ENCODE measurements around the gene MISP. TPM values are rescaled to one million over a fixed set of nuclear protein-coding genes. Genes with fewer than 3 reads are reported as not detected.
A peak's percentile ranks its signal among the peaks of the same experiment; 100 is the strongest.

Gene MISP
- total and polyA plus RNA-seq, 9 of the 15 experiments (the other 6 are each of a cell fraction or from before 2014, with no cell fraction given), result 0.04 to 0.29 (median 0.05) TPM; not detected in 5

DNA sequence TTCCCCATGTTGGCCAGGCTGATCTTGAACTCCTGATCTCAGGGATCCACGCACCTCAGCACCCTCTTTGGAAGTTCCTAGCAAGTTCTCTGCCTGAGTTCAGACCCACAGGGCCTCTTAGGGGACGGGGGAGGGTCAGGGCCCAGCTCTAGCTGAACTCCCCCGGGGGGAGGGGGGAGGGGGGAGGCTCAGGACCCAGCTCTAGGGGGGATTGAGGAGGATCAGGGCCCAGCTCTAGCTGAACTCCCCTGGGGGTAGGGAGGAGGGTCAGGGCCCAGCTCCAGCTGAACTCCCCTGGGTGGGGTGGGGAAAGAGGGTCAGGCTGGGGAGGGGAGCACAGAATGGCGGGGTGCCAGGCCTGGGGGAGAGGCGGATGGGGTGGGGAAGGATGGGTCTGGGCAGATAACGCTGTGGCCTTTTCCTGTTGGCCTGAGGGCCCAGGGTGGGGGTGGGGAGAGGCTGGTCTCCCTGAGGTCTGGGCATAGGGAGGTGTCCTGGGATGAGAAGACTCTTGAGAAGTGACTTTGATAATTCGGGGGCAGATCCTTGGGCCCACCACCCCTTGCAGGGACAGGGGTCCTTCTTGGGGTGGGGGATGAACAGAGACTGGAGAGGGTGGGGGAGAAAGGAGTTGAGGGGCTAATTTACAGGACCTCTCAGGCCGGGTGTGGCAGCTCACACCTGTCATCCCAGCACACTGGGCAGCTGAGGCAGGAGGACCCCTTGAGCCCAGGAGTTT is 40.8 kb downstream of the MISP start (continued):
- TF ChIP-seq, protein P1, sequence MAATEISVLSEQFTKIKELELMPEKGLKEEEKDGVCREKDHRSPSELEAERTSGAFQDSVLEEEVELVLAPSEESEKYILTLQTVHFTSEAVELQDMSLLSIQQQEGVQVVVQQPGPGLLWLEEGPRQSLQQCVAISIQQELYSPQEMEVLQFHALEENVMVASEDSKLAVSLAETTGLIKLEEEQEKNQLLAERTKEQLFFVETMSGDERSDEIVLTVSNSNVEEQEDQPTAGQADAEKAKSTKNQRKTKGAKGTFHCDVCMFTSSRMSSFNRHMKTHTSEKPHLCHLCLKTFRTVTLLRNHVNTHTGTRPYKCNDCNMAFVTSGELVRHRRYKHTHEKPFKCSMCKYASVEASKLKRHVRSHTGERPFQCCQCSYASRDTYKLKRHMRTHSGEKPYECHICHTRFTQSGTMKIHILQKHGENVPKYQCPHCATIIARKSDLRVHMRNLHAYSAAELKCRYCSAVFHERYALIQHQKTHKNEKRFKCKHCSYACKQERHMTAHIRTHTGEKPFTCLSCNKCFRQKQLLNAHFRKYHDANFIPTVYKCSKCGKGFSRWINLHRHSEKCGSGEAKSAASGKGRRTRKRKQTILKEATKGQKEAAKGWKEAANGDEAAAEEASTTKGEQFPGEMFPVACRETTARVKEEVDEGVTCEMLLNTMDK (IDR thresholded peaks at IDR 0.05; ENCODE audit: borderline replicate concordance, insufficient read depth, low read depth, low read length, poor library complexity, severe bottlenecking), result no peak
- TF ChIP-seq HCFC1 (IDR thresholded peaks at IDR 0.05; ENCODE audit: low read depth, low read length), result no peak
- TF ChIP-seq, protein P2, sequence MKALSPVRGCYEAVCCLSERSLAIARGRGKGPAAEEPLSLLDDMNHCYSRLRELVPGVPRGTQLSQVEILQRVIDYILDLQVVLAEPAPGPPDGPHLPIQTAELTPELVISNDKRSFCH (CRISPR knock-in tag; IDR thresholded peaks at IDR 0.05), result no peak
- TF ChIP-seq, protein P2 (tag; IDR thresholded peaks at IDR 0.05), result no peak
- TF ChIP-seq ESRRB (CRISPR knock-in tag; IDR thresholded peaks at IDR 0.05; ENCODE audit: borderline replicate concordance), result no peak
- TF ChIP-seq BACH1 (tag; IDR thresholded peaks at IDR 0.05), result 0 out of 2 replicates have a peak, but pooled peaks have one; percentile 39
- no peak for TF ChIP-seq RBM39 (optimal IDR thresholded peaks at IDR 0.05; ENCODE audit: low read depth, low read length)
- TF ChIP-seq NR3C1 (CRISPR knock-in tag; IDR thresholded peaks at IDR 0.05), result no peak
- no peak for TF ChIP-seq TRIM25 (IDR thresholded peaks at IDR 0.05; ENCODE audit: borderline replicate concordance)
- TF ChIP-seq, protein P3, sequence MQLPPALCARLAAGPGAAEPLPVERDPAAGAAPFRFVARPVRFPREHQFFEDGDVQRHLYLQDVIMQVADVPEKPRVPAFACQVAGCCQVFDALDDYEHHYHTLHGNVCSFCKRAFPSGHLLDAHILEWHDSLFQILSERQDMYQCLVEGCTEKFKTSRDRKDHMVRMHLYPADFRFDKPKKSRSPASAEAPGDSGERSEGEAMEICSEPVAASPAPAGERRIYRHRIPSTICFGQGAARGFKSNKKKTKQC (CRISPR knock-in tag; IDR thresholded peaks at IDR 0.05), result no peak
- TF ChIP-seq FOXJ2 (tag; IDR thresholded peaks at IDR 0.05), result peak; percentile 78; the same call in 1 of the 2 replicates
- TF ChIP-seq NR2C2 (CRISPR knock-in tag; IDR thresholded peaks at IDR 0.05), result no peak
- peak; percentile 76 for TF ChIP-seq NR2C2 (tag; IDR thresholded peaks at IDR 0.05)
- TF ChIP-seq TRIM24 (IDR thresholded peaks at IDR 0.05), result peak; percentile 13 to 61; a peak in 3 of 4 replicates
- TF ChIP-seq WHSC1 (IDR thresholded peaks at IDR 0.05; ENCODE audit: low read length), result no peak
- TF ChIP-seq, protein P4, sequence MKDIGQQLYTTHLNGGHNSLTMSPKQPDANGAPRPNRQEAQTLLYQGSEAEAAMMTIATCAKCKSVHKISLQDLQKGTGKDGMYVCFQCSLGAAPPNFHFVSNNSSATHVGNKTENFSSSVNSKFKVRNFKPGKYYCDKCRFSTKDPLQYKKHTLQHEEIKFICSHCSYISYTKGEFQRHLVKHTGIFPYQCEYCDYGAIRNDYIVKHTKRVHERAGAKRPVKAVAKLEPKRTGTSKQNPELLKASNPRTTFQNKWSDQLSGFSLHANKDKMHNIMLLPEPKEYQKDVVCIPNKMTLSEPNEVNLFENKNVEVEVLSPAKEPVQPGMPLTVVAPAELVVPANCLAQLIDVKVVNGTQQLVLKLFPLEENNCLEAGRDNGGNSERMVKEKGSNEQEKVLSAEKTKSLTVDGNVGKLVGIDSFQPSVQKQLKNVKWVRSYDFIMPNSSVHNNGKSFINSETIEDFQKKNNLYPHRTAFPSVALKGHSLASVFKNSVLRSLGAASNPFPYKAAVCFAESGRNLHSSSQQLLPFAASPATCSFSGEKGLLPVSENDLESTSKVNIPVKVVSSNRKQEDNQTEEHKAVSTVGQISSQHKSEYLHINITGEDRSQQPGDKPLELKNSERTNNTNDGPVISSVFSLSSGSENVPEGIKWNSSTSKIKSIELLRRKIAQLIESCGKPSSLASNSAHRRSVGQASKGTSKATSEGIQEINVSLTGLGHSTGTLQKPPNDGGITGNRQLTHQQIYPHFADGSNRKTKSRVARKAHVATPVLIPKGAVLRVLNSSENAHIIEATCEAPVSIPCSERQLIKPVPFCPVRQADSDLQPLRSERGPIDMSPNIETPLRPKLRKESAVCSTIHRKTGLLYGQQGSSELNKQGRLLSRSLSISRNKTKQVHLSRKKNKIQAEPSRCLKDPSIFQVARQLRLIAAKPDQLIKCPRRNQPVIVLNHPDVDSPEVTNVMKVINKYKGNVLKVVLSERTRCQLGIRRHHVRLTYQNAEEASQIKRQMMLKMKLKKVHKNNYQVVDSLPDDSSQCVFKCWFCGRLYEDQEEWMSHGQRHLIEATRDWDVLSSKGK (CRISPR knock-in tag; IDR thresholded peaks at IDR 0.05), result no peak
- no peak for TF ChIP-seq SAP30 (IDR thresholded peaks at IDR 0.05; ENCODE audit: borderline replicate concordance, insufficient read depth, low read depth, low read length, poor library complexity, severe bottlenecking)
- TF ChIP-seq ZNF24 (IDR thresholded peaks at IDR 0.05), result no peak
